Measurements from ENCODE around the gene TRMT11.
A peak's percentile ranks its signal among the peaks of the same experiment; 100 is the strongest.
"Not testable (repeated sequence)": the region's sequence is repeated elsewhere in the genome, so short reads cannot be mapped to it uniquely, and the experiment has no call there.

Gene TRMT11

GRCh38 chr6:125994670-125995488, 8.5 kb downstream of the TRMT11 start:
- no peak for DNase-seq

- peak; percentile 63 for DNase-seq
Observed at GRCh38 chr6:125995972-125996580, 9.7 kb downstream of the TRMT11 start.

- no peak for DNase-seq
Observed at GRCh38 chr6:126002755-126003679, 16.7 kb downstream of the TRMT11 start.

DNA sequence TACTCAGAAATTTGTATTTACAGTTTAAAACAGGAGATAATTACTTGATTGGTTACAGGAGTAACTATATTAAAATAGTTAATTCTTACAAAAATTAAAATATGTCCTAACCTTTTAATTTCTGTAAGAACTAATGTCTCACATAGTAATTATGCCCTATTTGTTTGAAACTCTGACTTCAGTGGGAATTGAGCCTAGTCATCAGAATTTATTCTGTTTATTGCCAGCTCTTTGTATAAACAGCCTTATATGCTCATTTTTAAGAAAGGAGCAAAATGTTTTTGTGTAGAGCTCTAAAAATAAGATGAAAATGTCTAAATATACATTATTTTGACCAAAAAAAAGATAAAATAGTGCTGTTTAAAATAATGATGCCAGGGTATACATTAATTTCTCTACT, 21.5 kb downstream of the TRMT11 start:
- DNase-seq = no peak

GRCh38 chr6:126010040-126010439, 23.7 kb downstream of the TRMT11 start:
- DNase-seq = no peak

GRCh38 chr6:126015863-126016262, 29.5 kb downstream of the TRMT11 start:
- no peak for DNase-seq

DNA sequence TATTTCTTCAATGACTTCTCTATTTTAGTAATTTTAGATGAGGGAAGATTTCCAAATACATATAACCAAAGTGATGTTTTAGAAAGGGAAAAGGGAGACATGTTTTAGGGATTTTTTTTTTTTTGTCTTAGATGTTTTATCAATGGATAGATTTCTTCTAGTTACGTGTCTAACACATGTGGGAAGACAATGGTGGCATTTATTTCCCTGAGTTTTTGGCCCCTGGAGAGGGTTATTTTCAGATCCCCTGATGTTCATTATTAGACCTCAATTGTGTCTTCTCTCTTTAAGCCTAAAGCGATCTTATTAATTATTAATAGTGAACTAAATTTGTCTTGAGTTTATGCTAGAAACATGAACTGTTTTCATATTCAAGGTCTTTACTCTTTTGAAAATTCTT, 30.3 kb downstream of the TRMT11 start:
- DNase-seq = no peak

- no peak for DNase-seq
Observed at GRCh38 chr6:126017668-126018067, 31.3 kb downstream of the TRMT11 start.

GRCh38 chr6:126020305-126021050, 34.1 kb downstream of the TRMT11 start:
- DNase-seq = no peak

DNA sequence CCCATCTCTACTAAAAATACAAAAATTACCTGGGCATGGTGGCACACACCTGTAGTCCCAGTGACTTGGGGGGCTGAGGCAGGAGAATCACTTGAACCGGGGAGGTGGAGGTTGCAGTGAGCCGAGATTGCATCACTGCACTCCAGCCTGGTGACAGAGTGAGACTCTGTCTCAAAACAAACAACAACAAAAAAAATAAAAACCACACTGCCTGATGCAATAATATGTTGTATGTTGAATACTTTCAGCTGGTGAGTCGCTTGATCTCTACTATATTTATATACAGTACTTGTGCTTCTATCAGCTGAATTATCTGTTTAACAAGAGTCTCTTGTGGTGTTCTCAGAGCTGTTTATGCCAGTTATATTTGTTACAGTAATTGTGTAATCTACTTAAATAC, 37.1 kb downstream of the TRMT11 start:
- DNase-seq = not testable (repeated sequence)

GRCh38 chr6:126026001-126026400, 39.7 kb downstream of the TRMT11 start:
- DNase-seq = no peak

- DNase-seq = no peak
Observed at GRCh38 chr6:126027601-126028000, 41.3 kb downstream of the TRMT11 start.

GRCh38 chr6:126030045-126030444, 43.7 kb downstream of the TRMT11 start:
- no peak for DNase-seq

DNA sequence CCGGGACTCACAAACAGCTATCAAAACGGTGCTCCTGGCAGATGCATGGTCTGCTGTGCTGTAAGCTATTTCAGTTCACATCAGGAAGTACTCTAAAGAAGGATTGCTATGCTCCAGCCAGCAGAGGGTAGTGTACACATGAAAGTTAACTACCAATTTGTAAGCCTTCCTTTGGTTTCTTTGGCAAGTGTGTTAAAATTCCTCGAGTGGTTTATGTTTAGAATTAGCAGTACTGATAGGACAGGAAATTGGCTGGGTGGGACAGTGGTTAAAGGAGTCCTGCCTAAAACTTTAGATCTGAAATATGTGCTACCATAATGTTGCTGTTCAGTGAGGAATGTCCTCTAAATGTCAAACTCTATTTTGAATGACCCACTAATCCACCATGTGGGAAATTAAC, 47.4 kb downstream of the TRMT11 start:
- peak; percentile 19 for DNase-seq

GRCh38 chr6:126034656-126035055, 48.3 kb downstream of the TRMT11 start:
- no peak for DNase-seq

DNA sequence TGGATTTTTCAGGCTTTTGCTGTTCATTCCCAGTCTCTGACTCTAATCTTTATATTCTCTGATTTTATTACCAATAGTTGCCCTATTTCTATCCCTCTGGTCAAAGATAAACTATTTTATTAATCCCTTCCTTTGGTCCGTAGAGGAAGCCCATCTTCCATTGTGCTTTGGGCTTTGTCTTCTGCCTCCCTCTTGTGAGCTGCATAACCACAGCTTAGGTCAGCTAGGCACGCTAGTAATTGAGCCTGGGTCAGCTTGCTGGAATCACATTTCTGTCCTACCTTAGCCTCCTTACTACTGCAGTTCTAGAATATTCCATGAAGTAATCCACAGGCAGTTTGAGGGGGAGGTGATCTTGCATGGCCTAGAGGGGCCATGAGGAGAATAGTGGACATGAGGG, 49.4 kb downstream of the TRMT11 start:
- no peak for DNase-seq

GRCh38 chr6:126038234-126038633, 51.9 kb downstream of the TRMT11 start:
- no peak for DNase-seq

GRCh38 chr6:126039284-126039683, 52.9 kb downstream of the TRMT11 start:
- no peak for DNase-seq

DNA sequence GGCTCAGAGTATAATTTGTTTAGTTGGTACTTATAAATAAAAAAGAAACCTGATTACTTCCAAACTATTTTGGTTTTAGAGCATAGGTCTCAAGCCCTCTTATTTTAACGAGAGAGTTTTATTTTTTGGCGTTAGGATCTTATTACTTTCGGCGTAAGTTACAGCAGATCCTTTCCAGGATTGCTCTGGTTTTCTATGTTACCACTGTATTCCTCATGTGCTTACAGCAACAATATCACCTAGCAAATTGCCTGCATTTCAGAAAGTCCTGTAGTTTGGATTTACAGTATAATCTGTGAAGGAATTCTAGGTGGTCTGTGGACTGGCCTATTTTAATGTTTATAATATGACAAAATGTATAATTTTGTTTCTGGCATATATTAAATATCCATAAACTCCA, 54.1 kb downstream of the TRMT11 start:
- no peak for DNase-seq

DNA sequence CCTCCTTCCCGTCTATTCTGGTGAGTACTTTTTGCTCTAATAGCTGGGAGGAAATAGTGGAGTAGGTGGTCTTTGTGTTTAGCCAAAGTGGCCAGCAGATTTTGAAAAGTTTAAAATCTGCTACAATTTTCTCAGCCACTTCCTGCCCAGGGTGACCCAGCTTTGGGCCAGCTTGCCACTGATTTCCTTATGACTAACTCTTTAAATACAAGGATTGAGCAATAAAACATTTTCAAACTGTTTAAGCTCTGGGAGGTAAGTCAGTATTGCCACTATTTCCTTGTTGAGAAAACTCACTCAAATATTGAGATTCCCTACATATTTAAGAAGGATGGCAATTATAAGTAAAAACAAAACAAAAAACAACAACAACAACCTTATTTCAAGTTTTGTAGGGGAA, 54.5 kb downstream of the TRMT11 start:
- DNase-seq = no peak

DNA sequence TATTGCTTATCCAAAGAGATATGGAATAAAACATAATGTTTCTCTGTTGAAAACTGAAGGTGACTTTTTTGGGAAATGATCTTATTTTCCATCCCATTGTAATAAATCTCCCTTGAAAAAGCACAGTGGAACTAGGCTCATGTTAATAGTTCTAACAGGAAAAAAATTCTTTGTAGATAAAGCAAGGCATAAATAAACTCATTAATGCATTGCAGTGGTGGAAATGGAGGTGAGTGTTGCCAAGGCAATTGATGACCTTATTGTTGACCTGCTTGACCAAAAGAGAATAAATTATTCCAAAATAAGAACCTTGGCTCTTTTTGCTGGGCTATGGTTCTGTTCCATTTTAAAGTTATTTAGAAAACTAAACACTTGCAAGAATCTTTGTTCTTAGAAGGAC, 55.2 kb downstream of the TRMT11 start:
- DNase-seq = no peak

- DNase-seq = no peak
Observed at GRCh38 chr6:126042001-126042419, 55.7 kb downstream of the TRMT11 start.

GRCh38 chr6:126047648-126048047, 61.3 kb downstream of the TRMT11 start:
- DNase-seq = no peak

Data from NCI-H1105 (cell line).